GM18499 (cell line): ENCODE results near the gene LENEP.

Source experiments
- ATAC-seq: cut with Tn5 transposase; IDR thresholded peaks from one replicate; pipeline ENCODE4 v1.9.1; 2021; ENCODE audit warnings: moderate number of reproducible peaks; ENCODE audit not compliant: insufficient read depth, unreplicated experiment

LENEP gene

GRCh38 chr1:154996966-154997701, 3.7 kb downstream of the LENEP start:
- ATAC-seq: no peak

GRCh38 chr1:154998201-154998780, 4.9 kb downstream of the LENEP start:
- ATAC-seq: no peak

GRCh38 chr1:154998818-154999570, 5.6 kb downstream of the LENEP start:
- ATAC-seq: no peak

- ATAC-seq: no peak
Measured at GRCh38 chr1:154999571-155000410, 6.4 kb downstream of the LENEP start.

- ATAC-seq: no peak
Measured at GRCh38 chr1:155000411-155000725, 7.0 kb downstream of the LENEP start.

GRCh38 chr1:155000726-155001424, 7.5 kb downstream of the LENEP start:
- ATAC-seq: no peak

GRCh38 chr1:155001425-155001674, 8.0 kb downstream of the LENEP start:
- ATAC-seq: no peak

- ATAC-seq: no peak
Measured at GRCh38 chr1:155001675-155002463, 8.5 kb downstream of the LENEP start.

- no peak for ATAC-seq
Measured at GRCh38 chr1:155002464-155003226, 9.3 kb downstream of the LENEP start, which contains the start of gene ZBTB7B. ZBTB7B (plus strand) TSS chr1:155002802; CDS start chr1:155014661, 11,859 bp downstream.

- ATAC-seq: no peak
Measured at GRCh38 chr1:155003227-155003765, 9.9 kb downstream of the LENEP start.

- ATAC-seq: no peak
Measured at GRCh38 chr1:155003766-155004351, 10.5 kb downstream of the LENEP start.

- ATAC-seq: no peak
Measured at GRCh38 chr1:155004352-155005075, 11.1 kb downstream of the LENEP start.

- no peak for ATAC-seq
Measured at GRCh38 chr1:155005076-155006011, 12.0 kb downstream of the LENEP start.

GRCh38 chr1:155006601-155007101, 13.3 kb downstream of the LENEP start:
- no peak for ATAC-seq

GRCh38 chr1:155007251-155007828, 14.0 kb downstream of the LENEP start:
- ATAC-seq: no peak
